Measurements from ENCODE around the gene ARHGAP24. TPM values are rescaled to one million over a fixed set of nuclear protein-coding genes. Genes with fewer than 3 reads are reported as not detected.

The ARHGAP24 gene
- total and polyA plus RNA-seq, 2 of the 13 experiments (the other 11 are each of a cell fraction or from before 2014, with no cell fraction given): 0.07 to 0.55 TPM

- TF ChIP-seq ZFP41 (CRISPR knock-in tag; IDR thresholded peaks at IDR 0.05; ENCODE audit: borderline replicate concordance): no peak
- TF ChIP-seq ZNF674 (CRISPR knock-in tag; IDR thresholded peaks at IDR 0.05; ENCODE audit: low read depth): no peak
- TF ChIP-seq PHF21A (CRISPR knock-in tag; IDR thresholded peaks at IDR 0.05): no peak
- TF ChIP-seq ZBTB40 (IDR thresholded peaks at IDR 0.05): no peak
- TF ChIP-seq ZBTB40 (CRISPR knock-in tag; IDR thresholded peaks at IDR 0.05): no peak
- no peak for TF ChIP-seq KLF6 (CRISPR knock-in tag; IDR thresholded peaks at IDR 0.05)
- no peak for TF ChIP-seq AGO1 (IDR thresholded peaks at IDR 0.05; ENCODE audit: low read depth, low read length, poor library complexity, severe bottlenecking)
- no peak for TF ChIP-seq ZNF10 (CRISPR knock-in tag; IDR thresholded peaks at IDR 0.05; ENCODE audit: borderline replicate concordance, low read depth)
- TF ChIP-seq, protein P1, sequence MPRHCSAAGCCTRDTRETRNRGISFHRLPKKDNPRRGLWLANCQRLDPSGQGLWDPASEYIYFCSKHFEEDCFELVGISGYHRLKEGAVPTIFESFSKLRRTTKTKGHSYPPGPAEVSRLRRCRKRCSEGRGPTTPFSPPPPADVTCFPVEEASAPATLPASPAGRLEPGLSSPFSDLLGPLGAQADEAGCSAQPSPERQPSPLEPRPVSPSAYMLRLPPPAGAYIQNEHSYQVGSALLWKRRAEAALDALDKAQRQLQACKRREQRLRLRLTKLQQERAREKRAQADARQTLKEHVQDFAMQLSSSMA (CRISPR knock-in tag; IDR thresholded peaks at IDR 0.05): no peak
- TF ChIP-seq ZNF225 (CRISPR knock-in tag; IDR thresholded peaks at IDR 0.05): no peak
Measured at GRCh38 chr4:85446141-85446861, 28.6 kb upstream of the ARHGAP24 start (continued).

Data from HepG2 (cell line).